Ovary (tissue), 9 donors: ENCODE results near the gene CFAP45. TPM values are rescaled to one million over a fixed set of nuclear protein-coding genes. Genes with fewer than 3 reads are reported as not detected.

ENCODE experiments used
- DNase-seq, 5 donors: peaks; one replicate each; pipeline ENCODE4 v3.0.0-alpha.2; 2019 to 2020
- H3K27ac ChIP-seq, 2 donors: fragments of 200-600 bp; one replicate each; pipeline versions ENCODE4 v1.5.1 to v1.8.0; 2019 to 2022
- H3K27me3 ChIP-seq: fragments of 200-600 bp; one replicate; pipeline ENCODE4 v1.8.0; 2022
- H3K36me3 ChIP-seq: fragments of 200-600 bp; sonication (generic); one replicate; pipeline ENCODE4 v1.5.1; 2019
- H3K4me1 ChIP-seq: one replicate; pipeline ENCODE4 v1.8.1; 2013; ENCODE audit warnings: mild to moderate bottlenecking, moderate library complexity; ENCODE audit not compliant: insufficient read depth
- H3K4me3 ChIP-seq: fragments of 200-600 bp; sonication (generic); one replicate; pipeline ENCODE4 v1.5.1; 2017
- H3K9me3 ChIP-seq, 2 donors: fragments of 200-600 bp in 1 of 2; sonication (generic) in 1 of 2; one replicate each; pipeline versions ENCODE4 v1.5.1 to v1.8.1; 2013 to 2019; ENCODE audit warnings: mild to moderate bottlenecking in 1 of 2, moderate library complexity in 1 of 2
- EP300 ChIP-seq: sonication (generic); formaldehyde crosslinking; IDR thresholded peaks from one replicate; pipeline ENCODE4 v1.6.1; 2017; ENCODE audit warnings: antibody characterized with exemption
- POLR2A ChIP-seq: fragments of 450-650 bp; IDR thresholded peaks from one replicate; pipeline ENCODE4 v1.6.1; 2017; ENCODE audit warnings: antibody characterized with exemption, mild to moderate bottlenecking, moderate library complexity
- WGBS, 3 donors: extraction: QIAGEN DNeasy Blood & Tissue Kit in 1 of 3; methylation state at CpG; one replicate each; pipeline versions ENCODE4 v1.1.5 to v1.1.7; 2013 to 2017; 5-methylcytosine and 5-hydroxymethylcytosine counted together
- intact Hi-C, 4 donors: fragments of 100-400 bp; cut with DNase I; formaldehyde crosslinking; loops; one replicate each; pipeline versions ENCODE4 v1.11.0 to v1.15.1; 2022 to 2023
- polyA plus RNA-seq, 2 donors: library from polyadenylated mRNA; stranded (reverse); fragments of 200-250 nt in 1 of 2; fragments of 350-450 nt in 1 of 2; fragmentation: Illumina TruSeq in 1 of 2; extraction: RNeasy Lipid Tissue Mini Kit (QIAGEN cat#74804) in 1 of 2; gene quantifications; one replicate each; pipeline ENCODE4 v1.2.3, GENCODE V29; 2013 to 2014
- total RNA-seq, 7 donors: library from RNA; depleted of rRNA in 2 of 7; stranded (reverse); fragments of >200 nt in 2 of 7; fragmentation: NEBNext Ultra II Directional in 3 of 7; extraction: Animal tissue kit (Norgen Biotek cat#: 25700) in 3 of 7; gene quantifications; one replicate each; pipeline versions ENCODE4 v1.1.0 to v1.2.4, GENCODE V29; 2016 to 2023
- TF ChIP-seq, protein P1 (sequence below), 3 donors: fragments of 450-650 bp in 2 of 3; fragments of 200-600 bp in 1 of 3; IDR thresholded peaks; one replicate each; pipeline versions ENCODE4 v1.5.1 to v1.8.0; 2016 to 2022; ENCODE audit warnings: antibody characterized with exemption in 3 of 3, mild to moderate bottlenecking in 1 of 3
- donor health status: DM: no; HTN: no; CAD: no; lungs with moderate emphysema.
- donor health status: DM: no; HTN: no; CAD: no.
- donor health status: Bipolar disorder and iron deficiency.
- donor health status: DM: yes; HTN: yes; CAD: no.
- donor health status: DM: no; HTN: no; CAD: no.
- donor health status: DM: yes; HTN: yes; CAD: no.

CFAP45 gene
- total and polyA plus RNA-seq, 9 donors = 0.30 to 16.7 (median 1.4) TPM

DNA sequence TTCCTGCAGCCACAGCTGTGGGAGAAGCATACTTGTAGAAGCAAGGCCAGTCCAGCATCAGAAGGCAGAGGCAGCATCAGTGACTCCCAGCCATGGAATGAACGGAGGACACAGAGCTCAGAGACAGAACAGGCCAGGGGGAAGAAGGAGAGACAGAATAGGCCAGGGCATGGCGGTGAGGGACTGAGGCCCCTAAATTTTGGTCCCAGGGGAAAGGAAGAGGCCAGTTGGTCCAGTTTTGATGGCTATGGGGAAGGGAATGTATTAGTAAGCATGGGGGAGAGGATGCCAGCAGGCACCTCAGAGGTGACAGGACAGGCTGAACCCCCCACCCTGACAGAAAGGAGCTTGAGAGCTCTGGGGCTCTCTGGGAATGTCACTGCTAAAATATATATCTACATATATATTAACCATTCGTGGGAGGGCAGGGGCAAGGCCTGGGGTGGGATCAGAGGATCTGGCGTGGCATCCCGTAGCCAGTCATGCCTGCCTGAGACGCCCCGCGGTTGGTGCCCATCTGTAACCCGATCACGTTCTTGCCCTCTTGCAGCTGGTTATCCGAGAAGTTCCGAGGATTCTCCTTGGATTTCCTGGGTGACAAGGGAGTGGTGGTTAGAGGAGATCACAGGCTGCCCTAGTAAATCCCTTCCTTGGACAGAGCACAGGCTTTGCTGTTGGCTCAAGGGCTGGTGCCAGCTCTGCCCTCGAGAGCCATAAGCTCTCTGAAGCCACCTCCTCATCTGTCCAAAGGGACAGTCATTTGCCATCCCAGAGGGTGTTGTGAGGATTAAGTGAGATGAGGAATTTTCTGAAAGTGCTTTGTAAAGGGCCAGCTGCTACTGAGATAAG, 18.6 kb upstream of the CFAP45 start:
- Histone ChIP-seq H3K4me1 (peaks cover 20% of the 10 kb centered on the region), H3K27ac (no peak overlapping the region), H3K27me3 (no peaks in the 10 kb centered on the region), H3K36me3 (no peaks in the 10 kb centered on the region), H3K4me3 (no peak overlapping the region), H3K9me3 (no peaks in the 10 kb centered on the region)
- 86 to 91% (median 89%) methylated on average over 13 of the region's 13 CpGs for WGBS, 3 donors
- TF ChIP-seq, protein P1, sequence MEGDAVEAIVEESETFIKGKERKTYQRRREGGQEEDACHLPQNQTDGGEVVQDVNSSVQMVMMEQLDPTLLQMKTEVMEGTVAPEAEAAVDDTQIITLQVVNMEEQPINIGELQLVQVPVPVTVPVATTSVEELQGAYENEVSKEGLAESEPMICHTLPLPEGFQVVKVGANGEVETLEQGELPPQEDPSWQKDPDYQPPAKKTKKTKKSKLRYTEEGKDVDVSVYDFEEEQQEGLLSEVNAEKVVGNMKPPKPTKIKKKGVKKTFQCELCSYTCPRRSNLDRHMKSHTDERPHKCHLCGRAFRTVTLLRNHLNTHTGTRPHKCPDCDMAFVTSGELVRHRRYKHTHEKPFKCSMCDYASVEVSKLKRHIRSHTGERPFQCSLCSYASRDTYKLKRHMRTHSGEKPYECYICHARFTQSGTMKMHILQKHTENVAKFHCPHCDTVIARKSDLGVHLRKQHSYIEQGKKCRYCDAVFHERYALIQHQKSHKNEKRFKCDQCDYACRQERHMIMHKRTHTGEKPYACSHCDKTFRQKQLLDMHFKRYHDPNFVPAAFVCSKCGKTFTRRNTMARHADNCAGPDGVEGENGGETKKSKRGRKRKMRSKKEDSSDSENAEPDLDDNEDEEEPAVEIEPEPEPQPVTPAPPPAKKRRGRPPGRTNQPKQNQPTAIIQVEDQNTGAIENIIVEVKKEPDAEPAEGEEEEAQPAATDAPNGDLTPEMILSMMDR (IDR thresholded peaks at IDR 0.05) = no peak
- TF ChIP-seq EP300 (no peak), POLR2A (no peak)
- DNase-seq = no peak
- intact Hi-C loops = no loop called here

DNA sequence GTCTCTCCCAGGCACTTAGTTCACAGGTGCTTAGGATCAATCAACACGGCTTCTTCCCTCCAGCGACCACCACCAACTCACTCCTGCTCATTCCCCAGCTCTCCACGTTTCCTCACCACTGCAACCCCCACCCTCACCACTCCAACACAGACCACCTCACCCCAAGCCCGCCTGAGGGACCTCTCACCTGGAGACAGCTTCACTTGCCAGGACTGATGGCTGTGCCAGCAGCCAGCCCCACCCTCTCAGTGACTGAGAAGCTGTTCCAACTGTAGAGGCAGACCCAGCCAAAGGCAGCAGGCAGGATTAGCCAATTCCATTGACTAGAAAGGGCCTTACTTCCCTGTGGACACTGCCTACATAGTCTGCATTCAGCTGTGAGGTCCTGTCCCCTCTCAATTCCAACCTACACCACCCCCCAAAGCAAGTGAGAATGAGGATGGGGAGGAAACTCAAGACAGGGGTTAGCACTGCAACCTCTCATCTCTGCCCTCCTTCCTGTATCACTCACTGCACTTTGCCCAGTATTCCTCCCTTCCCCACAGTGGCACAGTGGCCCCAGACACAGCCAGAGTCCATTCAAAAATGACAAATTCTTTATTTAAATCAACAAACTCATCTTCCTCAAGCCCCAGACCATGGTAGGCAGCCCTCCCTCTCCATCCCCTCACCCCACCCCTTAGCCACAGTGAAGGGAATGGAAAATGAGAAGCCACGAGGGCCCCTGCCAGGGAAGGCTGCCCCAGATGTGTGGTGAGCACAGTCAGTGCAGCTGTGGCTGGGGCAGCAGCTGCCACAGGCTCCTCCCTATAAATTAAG, 17.8 kb upstream of the CFAP45 start:
- Histone ChIP-seq H3K36me3 (no peaks in the 10 kb centered on the region), H3K27me3 (no peaks in the 10 kb centered on the region), H3K27ac (no peak overlapping the region), H3K4me3 (no peak overlapping the region), H3K4me1 (peaks cover 13% of the 10 kb centered on the region), H3K9me3 (no peaks in the 10 kb centered on the region)
- DNase-seq = no peak
- no peak for TF ChIP-seq POLR2A
- TF ChIP-seq, protein P1 (IDR thresholded peaks at IDR 0.05) = no peak
- TF ChIP-seq EP300 = no peak
- intact Hi-C loops = no loop called here
- 74 to 81% (median 75%) methylated on average over 5 of the region's 5 CpGs for WGBS, 3 donors

DNA sequence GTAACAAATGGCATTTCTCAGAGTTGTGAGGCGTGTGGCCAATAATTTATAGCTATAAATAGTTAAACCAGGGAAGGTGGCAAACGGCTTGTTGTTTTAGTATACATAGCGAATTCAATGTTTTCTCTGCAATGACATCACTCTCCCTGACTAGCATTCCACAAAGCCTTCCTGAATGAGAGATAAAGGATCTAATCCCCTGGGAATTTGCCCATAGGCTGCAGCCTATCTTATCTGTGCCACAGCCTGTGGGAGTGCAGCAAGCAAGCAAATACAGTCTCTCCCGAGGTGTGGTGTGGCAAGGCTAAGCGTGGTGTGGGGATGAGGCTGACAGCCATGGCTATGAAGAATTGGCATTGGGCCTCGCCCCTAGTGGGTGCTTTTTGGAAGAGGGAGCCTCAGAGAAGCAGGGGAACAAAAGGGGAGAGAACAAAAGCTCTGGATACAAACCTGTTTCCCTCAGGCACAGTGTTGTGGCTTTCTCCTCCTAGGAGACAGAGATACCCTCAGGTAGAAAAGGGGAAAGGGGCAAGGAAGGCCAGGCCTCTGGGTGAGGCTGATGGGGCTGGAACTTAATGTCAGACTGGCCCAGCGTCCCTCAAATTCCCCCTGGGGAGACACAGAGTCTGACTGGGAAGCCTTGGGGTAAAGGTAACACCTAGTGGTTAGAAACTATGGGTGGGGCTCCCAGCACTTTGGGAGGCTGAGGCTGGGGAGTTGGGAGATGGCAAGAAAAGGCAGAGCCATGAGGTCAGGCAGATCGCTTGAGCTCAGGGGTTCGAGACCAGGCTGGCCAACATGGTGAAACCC, 16.5 kb upstream of the CFAP45 start:
- no peaks in the 10 kb centered on the region for H3K36me3 ChIP-seq
- TF ChIP-seq, protein P1 (IDR thresholded peaks at IDR 0.05) = no peak
- TF ChIP-seq EP300 = no peak
- no peak for TF ChIP-seq POLR2A
- peak overlapping the region in 1 of 2 donors; percentile 33 for H3K27ac ChIP-seq
- no peaks in the 10 kb centered on the region for H3K9me3 ChIP-seq
- DNase-seq = no peak
- 46 to 48% (median 47%) methylated on average over 9 of the region's 9 CpGs for WGBS, 3 donors
- no peaks in the 10 kb centered on the region for H3K27me3 ChIP-seq
- H3K4me3 ChIP-seq = no peak overlapping the region
- intact Hi-C loops = no loop called here
- H3K4me1 ChIP-seq = peaks cover 2% of the 10 kb centered on the region
